ENCODE measurements around the gene HAS3. TPM values are rescaled to one million over a fixed set of nuclear protein-coding genes. Genes with fewer than 3 reads are reported as not detected.

HAS3 gene
- total RNA-seq, 1 experiment from 2014 or later, result 6.9 TPM

DNA sequence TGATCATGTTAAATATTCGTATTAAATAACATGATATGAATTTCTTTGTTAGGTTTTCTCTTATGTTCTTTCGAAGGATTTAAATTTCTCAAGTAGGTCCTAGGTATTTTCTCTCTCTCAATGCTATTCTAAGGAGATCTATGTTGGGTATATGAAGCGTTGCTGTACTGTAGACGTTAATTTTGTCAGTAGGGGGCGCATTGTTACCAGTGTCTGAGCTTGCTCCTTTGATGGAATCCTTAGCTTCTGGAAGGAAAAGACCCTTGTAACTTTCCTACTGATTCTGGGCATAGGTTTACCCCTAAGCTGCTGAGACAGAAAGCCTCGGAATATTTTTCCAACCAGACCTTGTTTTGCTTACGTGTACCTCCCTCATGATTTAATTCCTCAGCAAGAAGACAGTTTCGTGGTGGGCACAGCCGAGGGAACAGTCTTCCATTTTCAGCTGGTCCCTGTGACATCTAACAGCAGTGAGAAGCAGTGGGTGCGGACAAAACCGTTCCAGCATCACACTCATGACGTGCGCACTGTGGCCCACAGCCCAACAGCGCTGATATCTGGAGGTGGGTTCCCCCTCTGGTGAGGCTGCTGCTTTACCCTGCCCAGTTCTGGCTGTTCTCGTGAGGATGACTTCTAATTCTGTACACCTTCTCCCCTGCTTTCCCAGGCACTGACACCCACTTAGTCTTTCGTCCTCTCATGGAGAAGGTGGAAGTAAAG is 44.9 kb downstream of the HAS3 start:
- H3K4me1 ChIP-seq (ENCODE audit: control insufficient read depth, insufficient read depth, low read length), result no peaks in the 10 kb centered on the region
- ChIA-PET CTCF (interaction anchor here (0.6 to 1.0 kb wide), 4 partner anchors 13 to 212 kb away, joined by 3 to 4 read pairs (median 4); no protein-coding TSS in a partner anchor), POLR2A (no interaction called here)
- H3K27me3 ChIP-seq (ENCODE audit: control insufficient read depth, insufficient read depth, low read length), result no peaks in the 10 kb centered on the region
- intact Hi-C loops (cut with micrococcal nuclease; ENCODE audit: unreplicated experiment) (loop anchor here (5.0 kb wide), 1 partner anchor 137 kb away; no protein-coding TSS in a partner anchor), in situ Hi-C loops (cut with HindIII; ENCODE audit: low pct_unique_long_range_greater_than_20kb, low sequenced_read_pairs) (no loop called here)
- no peaks in the 10 kb centered on the region for H3K9me3 ChIP-seq (ENCODE audit: control insufficient read depth, insufficient read depth, low read depth, low read length)
- peaks cover 18% of the 10 kb centered on the region for H3K36me3 ChIP-seq (ENCODE audit: control insufficient read depth, insufficient read depth, low read length)
- no TSS peak for BruUV-seq (replicated peaks)
- H3K27ac ChIP-seq (ENCODE audit: low read length), result no peak overlapping the region
- ATAC-seq (peak; percentile 90), DNase-seq (ENCODE audit: low read depth, low spot score) (no peak)
- TF ChIP-seq POLR2AphosphoS5 (IDR thresholded peaks at IDR 0.05; ENCODE audit: low read depth, low read length) (no peak), SIN3A (IDR thresholded peaks at IDR 0.05; ENCODE audit: borderline replicate concordance, insufficient read depth, low read depth, low read length) (no peak), TCF7L2 (IDR thresholded peaks at IDR 0.05; ENCODE audit: low read depth, low read length) (no peak), REST (IDR thresholded peaks at IDR 0.05; ENCODE audit: insufficient read depth in 1 of 2, low read depth in 2 of 2, low read length in 1 of 2) (no peak)
- TF ChIP-seq, protein P1, sequence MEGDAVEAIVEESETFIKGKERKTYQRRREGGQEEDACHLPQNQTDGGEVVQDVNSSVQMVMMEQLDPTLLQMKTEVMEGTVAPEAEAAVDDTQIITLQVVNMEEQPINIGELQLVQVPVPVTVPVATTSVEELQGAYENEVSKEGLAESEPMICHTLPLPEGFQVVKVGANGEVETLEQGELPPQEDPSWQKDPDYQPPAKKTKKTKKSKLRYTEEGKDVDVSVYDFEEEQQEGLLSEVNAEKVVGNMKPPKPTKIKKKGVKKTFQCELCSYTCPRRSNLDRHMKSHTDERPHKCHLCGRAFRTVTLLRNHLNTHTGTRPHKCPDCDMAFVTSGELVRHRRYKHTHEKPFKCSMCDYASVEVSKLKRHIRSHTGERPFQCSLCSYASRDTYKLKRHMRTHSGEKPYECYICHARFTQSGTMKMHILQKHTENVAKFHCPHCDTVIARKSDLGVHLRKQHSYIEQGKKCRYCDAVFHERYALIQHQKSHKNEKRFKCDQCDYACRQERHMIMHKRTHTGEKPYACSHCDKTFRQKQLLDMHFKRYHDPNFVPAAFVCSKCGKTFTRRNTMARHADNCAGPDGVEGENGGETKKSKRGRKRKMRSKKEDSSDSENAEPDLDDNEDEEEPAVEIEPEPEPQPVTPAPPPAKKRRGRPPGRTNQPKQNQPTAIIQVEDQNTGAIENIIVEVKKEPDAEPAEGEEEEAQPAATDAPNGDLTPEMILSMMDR (IDR thresholded peaks at IDR 0.05), result peak; percentile 73
- H3K4me3 ChIP-seq (ENCODE audit: low read depth in 2 of 2, low read length in 2 of 2), result no peak overlapping the region

DNA sequence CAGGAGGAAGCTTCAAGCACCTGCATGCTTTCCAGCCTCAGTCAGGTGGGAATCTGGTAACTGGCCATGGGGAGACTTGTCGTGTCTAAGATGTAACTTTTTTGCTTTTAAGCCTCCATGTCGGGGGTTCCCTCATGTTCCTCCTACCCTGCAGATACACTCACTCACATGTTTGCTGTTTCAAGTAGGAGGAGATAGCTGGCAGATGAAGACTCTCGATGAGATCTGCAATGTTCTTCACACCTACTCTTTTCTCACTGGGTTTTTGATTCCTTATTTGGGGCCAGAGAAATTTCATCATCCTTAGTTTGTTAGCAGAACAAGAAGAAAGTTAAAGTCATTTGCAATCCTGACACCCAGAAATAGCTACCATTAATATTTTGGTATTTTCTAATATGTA is 51.7 kb downstream of the HAS3 start:
- CTCF ChIA-PET, result no interaction called here
- no peak for ATAC-seq
- TF ChIP-seq REST (IDR thresholded peaks at IDR 0.05; ENCODE audit: insufficient read depth in 1 of 2, low read depth in 2 of 2, low read length in 1 of 2), result no peak
- no TSS peak for BruUV-seq (replicated peaks)
- Histone ChIP-seq H3K27ac (ENCODE audit: low read length) (no peak overlapping the region), H3K4me3 (ENCODE audit: low read depth in 2 of 2, low read length in 2 of 2) (no peak overlapping the region), H3K4me1 (ENCODE audit: control insufficient read depth, insufficient read depth, low read length) (no peaks in the 10 kb centered on the region), H3K9me3 (ENCODE audit: control insufficient read depth, insufficient read depth, low read depth, low read length) (no peaks in the 10 kb centered on the region), H3K36me3 (ENCODE audit: control insufficient read depth, insufficient read depth, low read length) (peaks cover 26% of the 10 kb centered on the region), H3K27me3 (ENCODE audit: control insufficient read depth, insufficient read depth, low read length) (no peaks in the 10 kb centered on the region)
- in situ Hi-C loops (cut with HindIII; ENCODE audit: low pct_unique_long_range_greater_than_20kb, low sequenced_read_pairs) (no loop called here), intact Hi-C loops (cut with micrococcal nuclease; ENCODE audit: unreplicated experiment) (no loop called here)
- POLR2A ChIA-PET, result no interaction called here
- DNase-seq (ENCODE audit: low read depth, low spot score), result no peak
